Stimulated activated CD8-positive, alpha-beta memory T cell treated with anti-CD3 and anti-CD28 coated beads, Interleukin-2, amount 100 ng/mL, for 48 hours (primary cell): ENCODE data around the gene IFNG.

ENCODE experiments used
- DNase-seq, 2 donors: peaks; one replicate each; pipeline ENCODE4 v3.0.0-alpha.2; 2020; ENCODE audit warnings: low read depth in 2 of 2

Gene IFNG

GRCh38 chr12:68166317-68166831, 6.8 kb upstream of the IFNG start:
- no peak for DNase-seq

GRCh38 chr12:68163560-68164081, 4.1 kb upstream of the IFNG start:
- DNase-seq = no peak

GRCh38 chr12:68162374-68162773, 2.8 kb upstream of the IFNG start:
- no peak for DNase-seq

- no peak for DNase-seq
Measured at GRCh38 chr12:68158432-68158831, 1.1 kb downstream of the IFNG start.

DNA sequence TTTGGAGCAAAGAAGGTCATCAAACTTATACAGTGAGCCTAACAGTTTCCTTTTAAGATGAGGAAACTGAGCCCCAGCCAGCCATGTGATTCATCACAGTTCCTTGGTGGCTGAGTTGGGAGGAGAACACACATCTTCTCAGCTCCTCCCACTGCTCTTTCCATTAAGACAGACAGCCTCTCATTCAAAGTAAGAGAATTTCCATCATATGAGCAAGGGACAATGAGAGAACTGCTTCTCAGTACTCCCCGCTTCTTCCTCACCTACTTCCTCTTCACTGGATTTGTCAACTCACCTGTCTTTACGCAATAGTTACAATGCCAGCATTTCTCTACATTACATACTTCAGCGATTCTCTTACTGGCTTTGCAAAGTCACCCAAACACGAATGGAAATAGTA, 2.2 kb downstream of the IFNG start:
- no peak for DNase-seq

- no peak for DNase-seq
Measured at GRCh38 chr12:68156636-68157035, 2.9 kb downstream of the IFNG start.

GRCh38 chr12:68154779-68155178, 4.8 kb downstream of the IFNG start:
- DNase-seq = no peak

DNA sequence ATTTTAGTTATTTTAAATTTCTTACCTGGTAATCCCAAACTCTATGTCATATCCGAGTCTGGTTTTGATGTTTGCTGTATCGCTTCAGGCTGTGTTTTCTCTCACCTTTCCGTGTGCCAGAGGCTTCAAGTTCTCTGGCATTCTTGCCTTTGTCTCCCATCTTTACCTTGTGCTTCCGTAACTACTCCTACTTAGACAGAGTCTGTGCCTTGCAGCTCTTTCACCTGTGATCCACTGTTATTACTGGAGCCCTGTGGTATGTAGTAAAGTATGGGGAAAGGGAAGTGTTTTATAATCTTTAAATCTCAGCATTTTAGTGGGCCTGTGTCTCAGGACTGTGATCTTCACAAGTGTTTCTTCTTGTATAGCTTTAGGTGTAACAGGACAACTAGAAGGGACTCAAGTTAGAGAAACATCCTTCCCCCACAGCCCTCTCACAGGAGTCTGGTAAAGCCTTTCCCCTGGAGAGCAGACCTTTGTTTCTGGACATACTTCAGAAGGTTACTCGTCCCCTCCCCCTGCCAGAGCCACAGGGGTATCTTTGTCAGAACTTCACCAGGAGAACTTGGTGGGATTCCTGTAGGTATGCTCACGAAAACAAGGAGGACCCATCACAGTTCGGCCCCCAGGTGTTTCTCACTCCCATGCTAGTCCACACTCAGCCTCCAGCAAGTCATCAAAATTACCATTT, 11.1 kb downstream of the IFNG start:
- DNase-seq = no peak

GRCh38 chr12:68140556-68140955, 19.0 kb downstream of the IFNG start:
- no peak for DNase-seq

DNA sequence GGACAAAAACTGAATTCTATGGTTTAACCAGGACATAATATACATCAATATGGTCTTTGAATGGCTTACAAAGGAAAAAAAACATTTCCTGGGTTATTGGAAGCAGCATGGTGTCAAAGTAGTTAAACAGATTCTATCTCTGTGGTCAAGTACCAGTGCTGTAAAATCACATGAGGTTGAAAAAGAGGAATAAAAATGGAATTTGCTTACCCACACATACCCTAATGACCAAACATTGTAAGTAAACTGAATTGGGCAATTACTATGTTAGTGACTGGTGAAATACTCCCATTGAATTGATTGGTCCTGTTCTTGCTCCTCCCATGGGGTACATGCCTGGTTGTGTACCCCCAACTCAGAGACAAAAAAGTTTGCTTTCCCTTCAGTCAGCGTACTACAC, 19.6 kb downstream of the IFNG start:
- no peak for DNase-seq

DNA sequence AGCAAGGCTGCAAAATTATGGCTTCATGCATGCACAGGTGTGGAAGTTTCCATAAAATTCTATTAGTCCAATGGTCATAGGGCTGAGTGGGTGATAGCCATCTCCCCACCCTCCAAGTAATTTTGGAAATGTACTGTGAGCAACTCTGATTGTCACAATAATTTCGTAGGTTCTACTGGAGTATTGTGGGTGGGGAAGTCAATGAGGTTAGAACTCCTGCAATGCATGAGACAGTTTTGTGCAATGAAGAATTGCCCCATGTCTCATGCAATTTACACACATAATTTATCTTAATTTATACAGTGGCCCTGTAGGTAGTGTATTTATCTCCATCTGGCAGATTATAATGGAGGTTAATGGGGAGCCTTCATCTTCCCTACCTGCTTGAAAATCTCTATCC, 20.5 kb downstream of the IFNG start:
- no peak for DNase-seq

GRCh38 chr12:68138480-68138879, 21.1 kb downstream of the IFNG start:
- DNase-seq = no peak

- no peak for DNase-seq
Measured at GRCh38 chr12:68137335-68137830, 22.2 kb downstream of the IFNG start.

DNA sequence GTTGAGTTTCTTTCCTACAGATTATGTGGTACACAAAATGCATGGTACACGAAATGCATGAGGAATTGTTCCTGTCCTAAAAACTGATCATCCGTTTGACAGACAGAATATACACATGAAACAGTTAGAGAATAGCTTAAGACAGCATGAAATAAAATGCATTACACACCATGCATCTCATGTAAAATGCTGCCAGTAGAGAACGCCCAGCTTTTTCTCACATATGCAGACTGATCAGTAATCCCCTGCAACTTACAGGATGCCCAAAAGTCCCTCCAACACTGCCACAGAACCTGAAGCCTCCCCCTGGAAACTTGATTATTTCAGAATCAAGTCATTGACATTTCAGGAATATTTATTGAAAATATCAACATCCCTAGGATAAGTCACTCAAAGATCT, 24.0 kb downstream of the IFNG start:
- no peak for DNase-seq

- no peak for DNase-seq
Measured at GRCh38 chr12:68131867-68132414, 27.6 kb downstream of the IFNG start.

- DNase-seq = no peak
Measured at GRCh38 chr12:68129979-68130378, 29.6 kb downstream of the IFNG start.

DNA sequence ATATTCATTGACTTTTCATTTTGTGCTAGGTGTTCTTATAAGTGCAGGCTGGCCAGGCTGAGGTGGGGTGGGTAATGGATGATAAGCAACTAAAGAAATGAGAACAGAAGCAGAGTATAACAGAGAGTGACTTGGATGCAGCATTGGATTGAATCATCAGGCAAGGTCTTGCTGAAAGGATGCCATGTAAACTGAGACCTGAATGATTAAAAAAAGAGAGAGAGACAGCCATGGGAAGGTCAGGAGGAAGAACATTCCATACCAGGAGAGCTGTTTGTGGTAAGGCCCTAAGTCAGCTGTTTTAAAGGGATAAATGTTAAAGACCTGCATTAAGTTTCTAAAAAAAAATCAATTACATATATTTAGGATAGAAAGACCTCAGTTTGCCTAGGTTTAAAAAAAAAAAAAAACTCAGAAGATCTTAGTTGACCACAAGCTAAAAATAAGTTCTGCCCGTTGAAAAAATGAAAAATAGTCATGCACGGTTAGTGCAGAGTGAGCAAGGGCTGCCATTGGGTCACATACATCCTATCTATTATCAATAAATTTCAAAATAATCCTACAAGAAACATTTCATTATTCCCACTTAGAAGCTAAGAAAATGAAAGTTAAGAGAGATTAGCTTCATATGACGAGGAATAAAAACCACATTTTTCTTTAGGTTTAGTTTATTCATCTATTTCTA, 37.2 kb downstream of the IFNG start:
- no peak for DNase-seq

- peak in 1 of 2 donors; percentile 37 for DNase-seq
Measured at GRCh38 chr12:68121143-68121542, 38.4 kb downstream of the IFNG start.

- peak; percentile 49 to 65 for DNase-seq
Measured at GRCh38 chr12:68119724-68120211, 39.8 kb downstream of the IFNG start.

GRCh38 chr12:68119250-68119649, 40.3 kb downstream of the IFNG start:
- no peak for DNase-seq

GRCh38 chr12:68118096-68118755, 41.3 kb downstream of the IFNG start:
- DNase-seq = no peak

DNA sequence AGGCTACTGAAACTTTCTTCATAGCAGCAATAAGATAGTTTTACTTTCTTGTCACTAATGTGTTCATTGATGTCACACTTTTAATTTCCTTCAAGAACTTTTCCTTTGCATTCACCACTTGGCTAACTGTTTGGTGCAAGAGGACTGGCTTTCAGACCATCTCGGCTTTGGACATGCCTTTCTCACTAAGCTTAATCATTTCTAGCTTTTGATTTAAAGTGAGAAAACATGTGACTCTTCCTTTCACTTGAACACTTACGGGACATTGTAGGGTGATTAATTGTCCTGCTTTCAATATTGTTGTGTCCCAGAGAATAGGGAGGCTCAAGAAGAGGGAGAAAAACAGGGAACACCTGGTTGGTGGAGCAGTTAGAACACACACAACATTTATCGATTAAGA, 41.9 kb downstream of the IFNG start:
- DNase-seq = no peak
